ENCODE measurements around the gene FAM222B. TPM values are rescaled to one million over a fixed set of nuclear protein-coding genes. Genes with fewer than 3 reads are reported as not detected.
A peak's percentile ranks its signal among the peaks of the same experiment; 100 is the strongest.

FAM222B gene
- total RNA-seq, 1 donor = 6.9 TPM

GRCh38 chr17:28861393-28862203, 19.0 kb upstream of the FAM222B start:
- DNase-seq (ENCODE audit: low read depth) = no peak
- no peak overlapping the region for H3K4me3 ChIP-seq (ENCODE audit: low read depth, low read length)
- no peak for TF ChIP-seq CTCF (IDR thresholded peaks at IDR 0.05; ENCODE audit: insufficient read depth, low read depth, low read length)

- no peak overlapping the region for H3K4me3 ChIP-seq (ENCODE audit: low read depth, low read length)
- TF ChIP-seq CTCF (IDR thresholded peaks at IDR 0.05; ENCODE audit: insufficient read depth, low read depth, low read length) = no peak
- no peak for DNase-seq (ENCODE audit: low read depth)
These were observed 17.8 kb upstream of the FAM222B start for GRCh38 chr17:28860363-28860808.

- no peak for TF ChIP-seq CTCF (IDR thresholded peaks at IDR 0.05; ENCODE audit: insufficient read depth, low read depth, low read length)
- DNase-seq (ENCODE audit: low read depth) = no peak
These were observed 16.3 kb upstream of the FAM222B start for GRCh38 chr17:28858801-28859355.

GRCh38 chr17:28857905-28858800, 15.6 kb upstream of the FAM222B start:
- TF ChIP-seq CTCF (IDR thresholded peaks at IDR 0.05; ENCODE audit: insufficient read depth, low read depth, low read length) = no peak
- H3K4me3 ChIP-seq (ENCODE audit: low read depth, low read length) = no peak overlapping the region
- DNase-seq (ENCODE audit: low read depth) = no peak

More at GRCh38 chr17:28858801-28859355, 16.3 kb upstream of the FAM222B start:
- H3K4me3 ChIP-seq (ENCODE audit: low read depth, low read length) = no peak overlapping the region

- no peak overlapping the region for H3K4me3 ChIP-seq (ENCODE audit: low read depth, low read length)
- no peak for TF ChIP-seq CTCF (IDR thresholded peaks at IDR 0.05; ENCODE audit: insufficient read depth, low read depth, low read length)
- DNase-seq (ENCODE audit: low read depth) = no peak
These were observed 13.5 kb upstream of the FAM222B start for GRCh38 chr17:28856028-28856574.

GRCh38 chr17:28855336-28855679, 12.7 kb upstream of the FAM222B start:
- H3K4me3 ChIP-seq (ENCODE audit: low read depth, low read length) = peak overlapping the region; percentile 84
- no peak for TF ChIP-seq CTCF (IDR thresholded peaks at IDR 0.05; ENCODE audit: insufficient read depth, low read depth, low read length)
- DNase-seq (ENCODE audit: low read depth) = no peak

Data from fibroblast of villous mesenchyme (primary cell).